HEK293 (cell line): ENCODE data around the gene DPYSL3.

Experiments
- BCL11B ChIP-seq: fragments of 450-650 bp; formaldehyde crosslinking; IDR thresholded peaks from 2 replicates; pipeline ENCODE4 v1.5.1; 2016; ENCODE audit warnings: low read depth, missing biosample characterization, missing genetic modification characterization
- HOXD13 ChIP-seq: sonication (generic); formaldehyde crosslinking; IDR thresholded peaks from 2 replicates; pipeline ENCODE4 v1.8.0; 2022; ENCODE audit warnings: missing genetic modification reagents, borderline replicate concordance
- OVOL3 ChIP-seq: fragments of 450-650 bp; formaldehyde crosslinking; IDR thresholded peaks from 2 replicates; pipeline ENCODE4 v1.5.1; 2016; ENCODE audit warnings: missing biosample characterization, missing genetic modification characterization
- SCRT1 ChIP-seq: fragments of 450-650 bp; formaldehyde crosslinking; IDR thresholded peaks from 2 replicates; pipeline ENCODE4 v1.5.1; 2016; ENCODE audit warnings: missing biosample characterization, missing genetic modification characterization, borderline replicate concordance
- YY1 ChIP-seq: fragments of 450-650 bp; formaldehyde crosslinking; IDR thresholded peaks from 2 replicates; pipeline ENCODE4 v1.5.1; 2018; ENCODE audit warnings: missing biosample characterization, missing genetic modification characterization
- ZBTB48 ChIP-seq: fragments of 450-650 bp; formaldehyde crosslinking; IDR thresholded peaks from 2 replicates; pipeline ENCODE4 v1.5.1; 2016; ENCODE audit warnings: missing biosample characterization, missing genetic modification characterization
- ZEB2 ChIP-seq: fragments of 450-650 bp; formaldehyde crosslinking; IDR thresholded peaks from 2 replicates; pipeline ENCODE4 v1.5.1; 2016; ENCODE audit warnings: missing biosample characterization, missing genetic modification characterization
- ZFP3 ChIP-seq: fragments of 450-650 bp; formaldehyde crosslinking; IDR thresholded peaks from 2 replicates; pipeline ENCODE4 v1.5.1; 2016; ENCODE audit warnings: low read depth, missing biosample characterization, missing genetic modification characterization
- ZNF112 ChIP-seq: fragments of 450-650 bp; formaldehyde crosslinking; IDR thresholded peaks from 2 replicates; pipeline ENCODE4 v1.5.0; 2017; ENCODE audit warnings: missing biosample characterization, missing genetic modification characterization
- ZNF133 ChIP-seq: fragments of 450-650 bp; formaldehyde crosslinking; IDR thresholded peaks from 2 replicates; pipeline ENCODE4 v1.5.1; 2016; ENCODE audit warnings: missing biosample characterization, missing genetic modification characterization
- ZNF138 ChIP-seq: fragments of 450-650 bp; formaldehyde crosslinking; IDR thresholded peaks from 2 replicates; pipeline ENCODE4 v1.5.1; 2016; ENCODE audit warnings: missing biosample characterization, missing genetic modification characterization, borderline replicate concordance
- ZNF140 ChIP-seq: fragments of 450-650 bp; formaldehyde crosslinking; IDR thresholded peaks from 2 replicates; pipeline ENCODE4 v1.5.1; 2016; ENCODE audit warnings: missing biosample characterization, missing genetic modification characterization
- ZNF16 ChIP-seq: fragments of 450-650 bp; formaldehyde crosslinking; IDR thresholded peaks from 2 replicates; pipeline ENCODE4 v1.5.1; 2016; ENCODE audit warnings: low read depth, missing biosample characterization, missing genetic modification characterization
- ZNF274 ChIP-seq, 2 experiments: fragments of 200-500 bp in 1 of 2; fragments of 450-650 bp in 1 of 2; sonication (Bioruptor generic) in 1 of 2; formaldehyde crosslinking in 1 of 2; IDR thresholded peaks; 2 replicates each; pipeline versions ENCODE4 v1.5.1 to v1.6.1; 2014 to 2016; ENCODE audit warnings: borderline replicate concordance in 1 of 2, inconsistent platforms in 1 of 2, low read length in 1 of 2, missing biosample characterization in 1 of 2, missing genetic modification characterization in 1 of 2
- ZNF514 ChIP-seq: fragments of 450-650 bp; formaldehyde crosslinking; IDR thresholded peaks from 2 replicates; pipeline ENCODE4 v1.5.1; 2016; ENCODE audit warnings: missing biosample characterization, missing genetic modification characterization
- ZNF530 ChIP-seq: fragments of 450-650 bp; formaldehyde crosslinking; IDR thresholded peaks from 2 replicates; pipeline ENCODE4 v1.5.1; 2016; ENCODE audit warnings: low read depth, missing biosample characterization, missing genetic modification characterization
- ZNF658 ChIP-seq: fragments of 450-650 bp; formaldehyde crosslinking; IDR thresholded peaks from 2 replicates; pipeline ENCODE4; 2016; ENCODE audit warnings: missing biosample characterization, missing genetic modification characterization
- ZNF677 ChIP-seq: fragments of 450-650 bp; IDR thresholded peaks from 2 replicates; pipeline ENCODE4 v1.5.0; 2018; ENCODE audit warnings: missing biosample characterization, mild to moderate bottlenecking, missing genetic modification characterization, moderate library complexity
- ZNF843 ChIP-seq: fragments of 450-650 bp; formaldehyde crosslinking; IDR thresholded peaks from 2 replicates; pipeline ENCODE4 v1.5.1; 2016; ENCODE audit warnings: missing biosample characterization, missing genetic modification characterization
- ZSCAN16 ChIP-seq: fragments of 450-650 bp; formaldehyde crosslinking; IDR thresholded peaks from 2 replicates; pipeline ENCODE4 v1.5.1; 2016; ENCODE audit warnings: missing biosample characterization, missing genetic modification characterization
- ZSCAN23 ChIP-seq: fragments of 450-650 bp; formaldehyde crosslinking; IDR thresholded peaks from 2 replicates; pipeline ENCODE4 v1.5.1; 2016; ENCODE audit warnings: missing biosample characterization, missing genetic modification characterization
- TF ChIP-seq, protein P1 (sequence below): fragments of 450-650 bp; formaldehyde crosslinking; IDR thresholded peaks from 2 replicates; pipeline ENCODE4 v1.5.1; 2017; ENCODE audit warnings: missing biosample characterization, missing genetic modification characterization
- TF ChIP-seq, protein P2 (sequence below): fragments of 450-650 bp; formaldehyde crosslinking; IDR thresholded peaks from 2 replicates; pipeline ENCODE4 v1.5.1; 2017; ENCODE audit warnings: missing biosample characterization, missing genetic modification characterization
- TF ChIP-seq, protein P3 (sequence below): fragments of 450-650 bp; formaldehyde crosslinking; conservative IDR thresholded peaks from 2 replicates; pipeline ENCODE4 v1.5.1; 2016; ENCODE audit warnings: low read depth, missing biosample characterization, missing genetic modification characterization
- TF ChIP-seq, protein P4 (sequence below): fragments of 450-650 bp; formaldehyde crosslinking; IDR thresholded peaks from 2 replicates; pipeline ENCODE4 v1.5.1; 2017; ENCODE audit warnings: missing biosample characterization, missing genetic modification characterization
- TF ChIP-seq, protein P5 (sequence below): IDR thresholded peaks from 2 replicates; pipeline ENCODE4 v1.6.1; 2011; ENCODE audit warnings: mild to moderate bottlenecking, low read depth, low read length, borderline replicate concordance

The DPYSL3 gene

DNA sequence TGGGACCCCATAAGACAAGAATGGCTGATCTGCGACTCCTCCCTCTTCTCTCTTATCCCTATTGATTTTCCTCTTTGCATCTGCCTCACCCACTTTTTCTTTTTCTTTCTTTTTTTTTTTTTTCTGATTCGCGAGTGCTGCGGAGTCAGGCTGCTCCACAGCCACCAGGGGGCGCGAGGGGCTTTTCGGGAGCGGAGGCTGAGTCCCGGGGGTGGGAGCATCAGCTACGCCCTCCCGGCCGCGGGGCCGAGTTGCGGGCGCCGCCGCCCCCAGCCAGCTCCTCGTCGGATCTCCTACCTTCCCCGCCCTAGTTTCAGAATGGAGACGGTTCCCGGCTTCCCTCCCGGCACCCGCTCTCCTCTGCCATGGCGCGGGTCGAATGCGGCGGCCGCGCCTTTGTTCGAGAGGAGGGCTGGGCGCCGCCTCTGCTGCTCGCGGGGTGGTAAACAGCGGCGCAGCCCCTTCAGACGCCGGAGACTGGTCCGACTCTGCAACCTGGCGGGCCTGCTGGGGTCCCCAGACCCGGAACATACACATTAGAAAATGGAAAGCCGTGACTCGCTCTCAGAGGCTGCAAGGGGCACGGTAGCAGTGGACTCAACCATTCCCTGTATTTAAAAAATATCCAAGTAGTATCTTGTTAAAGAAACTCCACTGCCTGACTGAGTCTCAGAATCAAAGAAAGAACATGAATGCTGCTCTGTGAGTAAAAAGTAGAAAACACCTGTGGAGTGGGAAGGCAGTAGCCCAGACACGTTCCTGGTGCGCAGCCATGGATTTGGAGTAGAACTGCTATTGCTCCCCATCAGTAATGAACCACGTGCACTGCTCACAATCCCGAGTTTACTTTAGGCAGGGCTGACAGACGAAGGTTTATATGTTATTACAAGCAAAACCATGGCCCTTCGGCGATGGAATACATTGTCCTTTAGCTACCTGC, 55.7 kb downstream of the DPYSL3 start (continued):
- no peak for TF ChIP-seq ZNF274 (IDR thresholded peaks at IDR 0.05; ENCODE audit: low read length)
- TF ChIP-seq ZNF274 (tag by site-specific recombination; IDR thresholded peaks at IDR 0.05; ENCODE audit: borderline replicate concordance), result no peak
- TF ChIP-seq ZNF677, result no peak
- TF ChIP-seq ZNF140 (tag by site-specific recombination), result no peak
- TF ChIP-seq, protein P1, sequence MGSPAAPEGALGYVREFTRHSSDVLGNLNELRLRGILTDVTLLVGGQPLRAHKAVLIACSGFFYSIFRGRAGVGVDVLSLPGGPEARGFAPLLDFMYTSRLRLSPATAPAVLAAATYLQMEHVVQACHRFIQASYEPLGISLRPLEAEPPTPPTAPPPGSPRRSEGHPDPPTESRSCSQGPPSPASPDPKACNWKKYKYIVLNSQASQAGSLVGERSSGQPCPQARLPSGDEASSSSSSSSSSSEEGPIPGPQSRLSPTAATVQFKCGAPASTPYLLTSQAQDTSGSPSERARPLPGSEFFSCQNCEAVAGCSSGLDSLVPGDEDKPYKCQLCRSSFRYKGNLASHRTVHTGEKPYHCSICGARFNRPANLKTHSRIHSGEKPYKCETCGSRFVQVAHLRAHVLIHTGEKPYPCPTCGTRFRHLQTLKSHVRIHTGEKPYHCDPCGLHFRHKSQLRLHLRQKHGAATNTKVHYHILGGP (tag by site-specific recombination), result no peak
- TF ChIP-seq ZNF843 (tag by site-specific recombination), result peak; percentile 15; the same call in 1 of the 2 replicates
- TF ChIP-seq ZNF16 (tag by site-specific recombination), result no peak
- no peak for TF ChIP-seq ZNF514 (tag by site-specific recombination)
- peak; percentile 84 for TF ChIP-seq ZEB2
- TF ChIP-seq ZNF530 (tag by site-specific recombination), result no peak
- TF ChIP-seq BCL11B (tag by site-specific recombination), result no peak
- TF ChIP-seq, protein P2, sequence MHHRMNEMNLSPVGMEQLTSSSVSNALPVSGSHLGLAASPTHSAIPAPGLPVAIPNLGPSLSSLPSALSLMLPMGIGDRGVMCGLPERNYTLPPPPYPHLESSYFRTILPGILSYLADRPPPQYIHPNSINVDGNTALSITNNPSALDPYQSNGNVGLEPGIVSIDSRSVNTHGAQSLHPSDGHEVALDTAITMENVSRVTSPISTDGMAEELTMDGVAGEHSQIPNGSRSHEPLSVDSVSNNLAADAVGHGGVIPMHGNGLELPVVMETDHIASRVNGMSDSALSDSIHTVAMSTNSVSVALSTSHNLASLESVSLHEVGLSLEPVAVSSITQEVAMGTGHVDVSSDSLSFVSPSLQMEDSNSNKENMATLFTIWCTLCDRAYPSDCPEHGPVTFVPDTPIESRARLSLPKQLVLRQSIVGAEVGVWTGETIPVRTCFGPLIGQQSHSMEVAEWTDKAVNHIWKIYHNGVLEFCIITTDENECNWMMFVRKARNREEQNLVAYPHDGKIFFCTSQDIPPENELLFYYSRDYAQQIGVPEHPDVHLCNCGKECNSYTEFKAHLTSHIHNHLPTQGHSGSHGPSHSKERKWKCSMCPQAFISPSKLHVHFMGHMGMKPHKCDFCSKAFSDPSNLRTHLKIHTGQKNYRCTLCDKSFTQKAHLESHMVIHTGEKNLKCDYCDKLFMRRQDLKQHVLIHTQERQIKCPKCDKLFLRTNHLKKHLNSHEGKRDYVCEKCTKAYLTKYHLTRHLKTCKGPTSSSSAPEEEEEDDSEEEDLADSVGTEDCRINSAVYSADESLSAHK, result no peak
- TF ChIP-seq, protein P3, sequence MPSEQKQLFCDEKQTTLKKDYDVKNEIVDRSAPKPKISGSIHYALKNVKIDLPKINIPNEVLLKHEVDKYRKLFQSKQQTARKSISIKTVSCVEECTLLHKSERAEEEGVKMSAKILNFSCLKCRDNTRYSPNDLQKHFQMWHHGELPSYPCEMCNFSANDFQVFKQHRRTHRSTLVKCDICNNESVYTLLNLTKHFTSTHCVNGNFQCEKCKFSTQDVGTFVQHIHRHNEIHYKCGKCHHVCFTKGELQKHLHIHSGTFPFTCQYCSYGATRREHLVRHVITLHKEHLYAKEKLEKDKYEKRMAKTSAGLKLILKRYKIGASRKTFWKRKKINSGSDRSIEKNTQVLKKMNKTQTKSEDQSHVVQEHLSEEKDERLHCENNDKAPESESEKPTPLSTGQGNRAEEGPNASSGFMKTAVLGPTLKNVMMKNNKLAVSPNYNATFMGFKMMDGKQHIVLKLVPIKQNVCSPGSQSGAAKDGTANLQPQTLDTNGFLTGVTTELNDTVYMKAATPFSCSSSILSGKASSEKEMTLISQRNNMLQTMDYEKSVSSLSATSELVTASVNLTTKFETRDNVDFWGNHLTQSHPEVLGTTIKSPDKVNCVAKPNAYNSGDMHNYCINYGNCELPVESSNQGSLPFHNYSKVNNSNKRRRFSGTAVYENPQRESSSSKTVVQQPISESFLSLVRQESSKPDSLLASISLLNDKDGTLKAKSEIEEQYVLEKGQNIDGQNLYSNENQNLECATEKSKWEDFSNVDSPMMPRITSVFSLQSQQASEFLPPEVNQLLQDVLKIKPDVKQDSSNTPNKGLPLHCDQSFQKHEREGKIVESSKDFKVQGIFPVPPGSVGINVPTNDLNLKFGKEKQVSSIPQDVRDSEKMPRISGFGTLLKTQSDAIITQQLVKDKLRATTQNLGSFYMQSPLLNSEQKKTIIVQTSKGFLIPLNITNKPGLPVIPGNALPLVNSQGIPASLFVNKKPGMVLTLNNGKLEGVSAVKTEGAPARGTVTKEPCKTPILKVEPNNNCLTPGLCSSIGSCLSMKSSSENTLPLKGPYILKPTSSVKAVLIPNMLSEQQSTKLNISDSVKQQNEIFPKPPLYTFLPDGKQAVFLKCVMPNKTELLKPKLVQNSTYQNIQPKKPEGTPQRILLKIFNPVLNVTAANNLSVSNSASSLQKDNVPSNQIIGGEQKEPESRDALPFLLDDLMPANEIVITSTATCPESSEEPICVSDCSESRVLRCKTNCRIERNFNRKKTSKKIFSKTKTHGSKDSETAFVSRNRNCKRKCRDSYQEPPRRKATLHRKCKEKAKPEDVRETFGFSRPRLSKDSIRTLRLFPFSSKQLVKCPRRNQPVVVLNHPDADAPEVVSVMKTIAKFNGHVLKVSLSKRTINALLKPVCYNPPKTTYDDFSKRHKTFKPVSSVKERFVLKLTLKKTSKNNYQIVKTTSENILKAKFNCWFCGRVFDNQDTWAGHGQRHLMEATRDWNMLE (tag by site-specific recombination), result peak; percentile 31; the same call in 1 of the 2 replicates
- TF ChIP-seq ZSCAN16 (tag by site-specific recombination), result no peak
- TF ChIP-seq HOXD13, result no peak
- TF ChIP-seq ZNF112, result no peak
- peak; percentile 51; the same call in 1 of the 2 replicates for TF ChIP-seq YY1 (tag by site-specific recombination)
- no peak for TF ChIP-seq OVOL3 (tag by site-specific recombination)
- TF ChIP-seq ZNF658 (tag by site-specific recombination), result no peak
- TF ChIP-seq, protein P4, sequence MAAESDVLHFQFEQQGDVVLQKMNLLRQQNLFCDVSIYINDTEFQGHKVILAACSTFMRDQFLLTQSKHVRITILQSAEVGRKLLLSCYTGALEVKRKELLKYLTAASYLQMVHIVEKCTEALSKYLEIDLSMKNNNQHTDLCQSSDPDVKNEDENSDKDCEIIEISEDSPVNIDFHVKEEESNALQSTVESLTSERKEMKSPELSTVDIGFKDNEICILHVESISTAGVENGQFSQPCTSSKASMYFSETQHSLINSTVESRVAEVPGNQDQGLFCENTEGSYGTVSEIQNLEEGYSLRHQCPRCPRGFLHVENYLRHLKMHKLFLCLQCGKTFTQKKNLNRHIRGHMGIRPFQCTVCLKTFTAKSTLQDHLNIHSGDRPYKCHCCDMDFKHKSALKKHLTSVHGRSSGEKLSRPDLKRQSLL (tag by site-specific recombination), result no peak
- no peak; the same call in 1 of the 2 replicates for TF ChIP-seq ZSCAN23 (tag by site-specific recombination)
- TF ChIP-seq, protein P5, sequence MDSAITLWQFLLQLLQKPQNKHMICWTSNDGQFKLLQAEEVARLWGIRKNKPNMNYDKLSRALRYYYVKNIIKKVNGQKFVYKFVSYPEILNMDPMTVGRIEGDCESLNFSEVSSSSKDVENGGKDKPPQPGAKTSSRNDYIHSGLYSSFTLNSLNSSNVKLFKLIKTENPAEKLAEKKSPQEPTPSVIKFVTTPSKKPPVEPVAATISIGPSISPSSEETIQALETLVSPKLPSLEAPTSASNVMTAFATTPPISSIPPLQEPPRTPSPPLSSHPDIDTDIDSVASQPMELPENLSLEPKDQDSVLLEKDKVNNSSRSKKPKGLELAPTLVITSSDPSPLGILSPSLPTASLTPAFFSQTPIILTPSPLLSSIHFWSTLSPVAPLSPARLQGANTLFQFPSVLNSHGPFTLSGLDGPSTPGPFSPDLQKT, result no peak
- TF ChIP-seq SCRT1 (tag by site-specific recombination), result peak; percentile 77
- no peak for TF ChIP-seq ZNF133 (tag by site-specific recombination)
- TF ChIP-seq ZNF138 (tag by site-specific recombination), result no peak
- no peak for TF ChIP-seq ZBTB48 (tag by site-specific recombination)
- no peak; the same call in 1 of the 2 replicates for TF ChIP-seq ZFP3 (tag by site-specific recombination)
